ENCODE results near the gene MYL5.
"Not testable (repeated sequence)": the region's sequence is repeated elsewhere in the genome, so short reads cannot be mapped to it uniquely, and the experiment has no call there.

Gene MYL5

GRCh38 chr4:636628-637159, 37.6 kb upstream of the MYL5 start:
- DNase-seq, result no peak

DNA sequence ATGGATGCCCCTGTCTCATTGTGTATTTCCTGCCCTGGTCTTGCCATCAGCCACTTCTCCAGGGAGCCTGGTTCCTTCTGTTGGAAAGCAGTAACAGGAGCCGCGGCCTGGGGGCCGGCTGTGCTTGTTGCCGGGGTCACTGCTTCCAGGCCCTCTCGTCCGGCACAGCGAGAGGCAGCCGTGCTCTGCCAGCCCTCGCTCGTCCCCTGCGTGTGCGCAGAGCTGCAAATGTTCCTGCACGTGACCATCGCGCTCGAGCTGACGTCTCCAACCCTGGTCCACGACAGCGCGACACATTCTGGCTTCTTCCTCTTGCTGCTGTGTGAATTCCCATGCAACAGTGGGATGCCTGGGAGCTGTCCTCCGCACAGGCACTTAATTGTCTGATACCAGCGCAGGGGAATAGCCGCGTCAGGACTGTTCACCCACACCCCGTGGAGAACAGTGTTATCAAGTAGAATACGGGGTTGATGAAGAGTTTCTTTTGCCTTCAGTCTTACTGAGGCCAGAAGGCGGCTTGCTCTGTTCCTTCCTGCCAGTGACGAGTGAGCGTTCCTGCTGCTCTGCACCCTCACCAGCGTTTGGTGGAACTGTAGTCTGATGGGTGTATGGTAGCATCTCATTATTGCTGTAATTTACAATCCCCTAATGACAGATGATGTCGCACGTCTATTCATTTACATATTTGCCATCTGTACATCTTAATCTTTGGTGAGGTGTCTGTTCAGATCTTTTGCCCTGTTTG, 36.6 kb upstream of the MYL5 start:
- no peak for DNase-seq

DNA sequence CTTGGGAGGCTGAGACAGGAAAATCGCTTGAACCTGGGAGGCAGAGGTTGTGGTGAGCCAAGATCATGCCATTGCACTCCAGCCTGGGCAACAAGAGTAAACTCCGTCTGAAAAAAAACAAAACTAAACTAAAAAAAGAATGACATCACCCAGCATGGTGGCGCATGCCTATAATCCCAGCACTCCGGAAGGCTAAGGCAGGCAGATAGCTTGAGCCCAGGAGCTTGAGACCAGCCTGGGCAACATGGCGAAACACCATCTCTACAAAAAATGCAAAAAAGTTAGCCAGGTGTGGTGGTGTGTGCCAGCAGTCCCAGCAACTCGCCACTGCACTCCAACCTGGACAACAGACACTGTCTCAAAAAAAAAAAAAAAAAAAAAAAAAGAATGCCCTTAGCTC, 32.0 kb upstream of the MYL5 start:
- DNase-seq, result not testable (repeated sequence)

DNA sequence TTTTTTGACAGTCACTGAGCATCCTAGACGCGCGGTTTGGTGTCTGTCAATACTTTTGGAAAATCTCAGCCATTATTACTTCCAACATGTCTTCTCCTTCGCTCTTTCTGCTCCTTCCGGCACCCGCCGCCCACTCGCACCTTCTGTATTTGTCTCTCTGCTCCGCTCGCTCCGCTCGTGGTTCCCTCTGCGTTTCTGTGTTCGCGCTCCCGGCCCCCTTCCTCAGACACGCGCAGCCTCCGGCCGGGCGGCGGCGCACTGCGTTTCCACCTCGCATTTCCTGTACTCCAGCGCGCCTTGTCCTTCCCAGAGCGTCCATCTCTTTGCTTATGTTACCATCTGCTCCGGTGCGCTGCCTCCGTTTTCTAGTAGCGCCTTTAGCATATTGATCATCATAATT, 27.9 kb upstream of the MYL5 start:
- DNase-seq, result no peak

DNA sequence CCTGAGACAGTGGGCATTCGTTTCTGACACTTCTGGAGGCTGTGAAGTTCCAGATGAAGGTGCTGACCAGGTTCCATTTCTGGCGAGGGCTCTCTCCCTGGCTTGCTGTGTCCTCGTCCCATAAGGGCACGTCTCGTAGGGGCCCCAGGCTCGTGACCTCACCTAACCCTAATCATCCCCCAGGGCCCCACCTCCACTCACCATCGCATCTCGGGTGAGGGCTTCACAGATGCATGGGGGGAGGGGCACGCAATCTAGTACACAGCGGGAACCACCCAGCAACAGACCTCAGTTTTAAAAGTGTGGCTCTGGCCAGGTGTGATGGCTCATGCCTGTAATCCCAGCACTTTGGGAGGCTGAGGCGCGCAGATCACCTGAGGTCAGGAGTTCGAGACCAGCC, 26.9 kb upstream of the MYL5 start:
- DNase-seq, result no peak

DNA sequence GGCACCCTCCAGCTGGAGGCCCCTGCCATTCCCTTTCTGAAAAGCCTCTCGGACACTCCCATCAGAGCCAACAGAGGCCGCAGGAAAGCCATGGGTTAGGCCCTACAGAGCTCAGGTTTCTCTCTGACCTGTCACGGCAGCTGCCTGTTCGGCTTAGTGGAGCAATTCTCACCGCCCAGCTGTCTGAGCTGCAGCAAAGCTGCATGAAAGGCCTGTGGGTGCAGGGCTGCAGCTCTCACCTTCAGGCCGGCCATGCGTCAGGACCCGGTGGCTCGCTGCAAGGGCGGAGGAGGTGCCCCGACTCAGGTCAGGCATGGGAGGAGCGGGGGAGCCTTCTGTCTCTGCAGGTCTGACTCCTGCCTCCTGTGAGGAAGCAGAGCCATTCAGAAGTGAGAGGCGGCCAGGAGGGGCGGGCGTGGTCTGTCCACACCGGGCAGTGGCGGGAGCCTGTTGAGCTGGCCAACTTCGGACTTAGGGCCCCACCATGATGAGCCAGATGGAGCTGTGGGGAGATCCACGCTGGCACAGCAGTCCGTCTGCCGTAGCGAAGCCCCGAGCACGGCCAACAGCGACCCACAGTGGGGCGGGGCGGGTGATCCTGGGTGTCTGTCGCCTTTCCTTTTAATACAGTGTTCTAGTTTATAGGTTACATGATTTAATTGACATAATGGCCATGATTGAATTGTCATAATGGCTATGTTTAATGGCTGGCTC, 25.6 kb upstream of the MYL5 start:
- no peak for DNase-seq

- no peak for DNase-seq
Observed at GRCh38 chr4:649293-649625, 25.1 kb upstream of the MYL5 start.

GRCh38 chr4:649751-650310, 24.5 kb upstream of the MYL5 start:
- DNase-seq, result no peak

DNA sequence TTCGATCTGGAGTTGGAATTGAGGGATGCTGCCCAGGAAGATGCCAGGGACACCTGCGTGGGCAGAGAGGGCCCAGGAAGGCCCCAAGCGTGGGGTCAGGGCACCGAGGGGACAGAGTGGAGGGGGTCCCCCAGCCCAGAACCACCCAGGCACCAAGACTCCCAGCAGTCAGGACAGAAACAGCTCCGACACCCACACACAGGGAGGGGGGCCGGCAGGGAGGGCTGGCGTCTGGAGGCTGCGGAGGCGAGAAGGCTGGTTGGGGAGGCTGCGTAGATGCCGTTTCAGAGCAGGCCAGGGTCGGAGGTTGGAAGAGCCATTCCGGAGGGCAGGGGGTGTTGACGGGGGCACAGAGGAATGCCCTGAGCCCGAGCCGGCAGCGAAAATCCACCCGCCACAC, 23.9 kb upstream of the MYL5 start:
- no peak for DNase-seq

- no peak for DNase-seq
Observed at GRCh38 chr4:650951-651883, 23.1 kb upstream of the MYL5 start.

- DNase-seq, result no peak
Observed at GRCh38 chr4:651884-652642, 22.3 kb upstream of the MYL5 start.

GRCh38 chr4:653080-653821, 21.1 kb upstream of the MYL5 start:
- DNase-seq, result no peak

DNA sequence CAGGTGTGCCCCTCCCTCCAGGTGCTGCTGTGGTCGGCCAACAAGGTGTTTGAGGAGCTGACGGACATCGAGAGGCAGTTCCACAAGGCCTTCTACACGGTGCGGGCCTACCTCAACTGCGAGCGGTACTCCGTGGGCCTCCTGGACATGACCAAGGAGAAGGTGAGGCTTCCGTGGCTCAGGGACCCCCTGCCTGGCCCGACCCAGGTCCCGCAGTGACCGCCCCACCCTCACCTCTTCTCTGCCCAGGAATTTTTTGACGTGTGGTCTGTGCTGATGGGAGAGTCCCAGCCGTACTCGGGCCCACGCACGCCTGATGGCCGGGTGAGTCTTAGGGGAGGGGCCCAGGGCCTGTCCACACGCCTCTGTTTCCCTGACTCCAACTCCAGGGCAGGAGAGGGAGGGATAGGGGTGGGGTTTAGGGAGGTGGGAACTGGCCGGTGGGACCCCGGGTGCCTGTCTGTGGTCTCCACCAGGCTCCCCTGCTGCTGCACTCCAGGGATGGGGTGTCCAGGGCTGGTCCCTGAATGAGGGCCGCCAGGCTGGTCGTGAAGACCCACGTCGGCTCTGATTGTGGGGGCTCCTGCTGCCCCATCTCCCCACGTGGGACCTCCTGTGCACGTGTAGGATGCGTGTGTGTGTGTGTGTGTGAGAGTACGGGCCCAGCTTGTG, 20.4 kb upstream of the MYL5 start:
- no peak for DNase-seq

GRCh38 chr4:654503-654845, 19.9 kb upstream of the MYL5 start:
- no peak for DNase-seq

DNA sequence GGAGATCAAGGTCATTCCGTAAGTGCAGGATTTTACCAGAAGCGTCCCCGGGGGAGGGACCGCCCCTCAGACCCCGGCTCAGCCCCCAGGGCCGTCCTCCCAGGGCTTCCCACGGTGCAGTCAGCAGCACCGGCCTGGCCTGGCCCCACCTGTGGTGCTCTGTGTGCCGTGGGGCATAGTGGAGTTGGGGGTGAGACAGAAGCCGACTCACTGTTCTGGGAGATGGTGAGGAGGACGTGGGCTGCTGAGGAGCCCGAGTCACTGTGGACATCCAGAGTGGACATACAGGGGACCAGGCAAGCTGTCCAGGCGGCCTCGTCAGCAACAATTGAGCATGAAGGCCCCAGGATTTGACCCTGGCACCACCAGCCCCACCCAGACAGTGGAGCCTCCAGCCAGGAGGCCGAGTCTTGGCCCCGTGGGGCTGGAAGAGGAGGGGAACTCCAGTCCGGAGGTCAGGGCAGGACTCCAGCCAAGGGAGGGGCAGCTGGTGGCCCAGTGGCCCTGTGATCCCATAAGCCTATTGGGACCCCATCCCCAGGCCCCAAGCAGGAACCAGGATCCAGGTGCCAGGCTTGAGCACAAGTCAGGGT, 19.4 kb upstream of the MYL5 start:
- no peak for DNase-seq

DNA sequence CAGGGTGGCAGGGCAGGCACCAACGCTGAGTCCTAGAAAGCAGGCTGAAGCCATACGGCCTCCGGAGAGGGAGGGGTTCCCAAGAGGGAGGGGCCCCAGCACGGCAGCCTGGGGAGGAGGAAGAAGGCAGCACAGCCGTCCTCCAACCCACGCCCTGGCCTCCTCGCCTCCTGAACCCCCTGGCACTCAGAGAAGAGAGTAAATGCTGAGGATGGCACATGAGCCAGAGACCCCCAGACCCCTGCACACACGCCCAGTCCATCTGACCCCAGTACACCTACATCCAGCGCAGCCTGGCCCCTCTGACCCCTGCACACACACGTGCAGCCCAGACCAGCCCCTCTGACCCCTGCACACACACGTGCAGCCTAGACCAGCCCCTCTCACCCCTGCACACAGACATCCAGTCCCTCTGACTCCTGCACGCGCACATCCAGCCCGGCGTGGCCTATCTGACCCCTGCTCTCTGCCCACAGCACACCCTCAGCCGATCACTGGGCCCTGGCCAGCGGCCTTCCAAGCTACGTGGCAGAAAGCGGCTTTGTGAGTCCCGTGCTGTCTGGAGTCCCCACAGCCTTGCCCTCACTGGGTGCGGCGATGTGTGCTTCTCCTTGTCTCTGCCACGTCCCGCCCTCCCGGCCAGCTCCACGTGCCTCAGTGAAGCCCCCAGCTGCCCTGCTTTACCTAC, 18.7 kb upstream of the MYL5 start:
- no peak for DNase-seq

- DNase-seq, result no peak
Observed at GRCh38 chr4:656436-657337, 17.7 kb upstream of the MYL5 start.

DNA sequence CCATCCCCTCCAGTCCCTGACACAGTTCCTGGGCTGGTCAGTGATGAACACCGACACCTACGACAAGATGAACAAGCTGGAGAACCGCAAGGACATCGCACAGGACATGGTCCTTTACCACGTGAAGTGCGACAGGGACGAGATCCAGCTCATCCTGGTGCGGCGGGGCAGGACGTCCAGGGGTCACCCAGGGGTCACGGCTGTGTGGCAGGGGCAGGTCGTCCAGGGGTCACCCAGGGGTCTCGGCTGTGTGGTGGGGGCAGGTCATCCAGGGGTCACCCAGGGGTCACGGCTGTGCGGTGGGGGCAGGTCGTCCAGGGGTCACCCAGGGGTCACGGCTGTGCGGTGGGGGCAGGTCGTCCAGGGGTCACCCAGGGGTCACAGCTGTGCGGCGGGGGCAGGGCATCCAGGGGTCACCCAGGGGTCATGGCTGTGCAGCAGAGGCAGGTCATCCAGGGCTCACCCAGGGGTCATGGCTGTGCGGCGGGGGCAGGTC, 17.0 kb upstream of the MYL5 start:
- no peak for DNase-seq

Measured in CD4-positive, alpha-beta T cell treated with Interferon gamma for 1 hour (primary cell).